Measurements from ENCODE around the gene TMEM239. TPM values are rescaled to one million over a fixed set of nuclear protein-coding genes. Genes with fewer than 3 reads are reported as not detected.
A peak's percentile ranks its signal among the peaks of the same experiment; 100 is the strongest.

TMEM239 gene
- total RNA-seq, 1 donor from 2014 or later: not detected

- no peak overlapping the region for H2AFZ ChIP-seq (ENCODE audit: low read depth, low read length)
- peaks cover 3% of the 10 kb centered on the region for H3K36me3 Mint-ChIP-seq (ENCODE audit: low read depth, unreplicated experiment)
- peaks cover 25% of the 10 kb centered on the region for H3K9me3 Mint-ChIP-seq (ENCODE audit: unreplicated experiment)
- H3K79me2 ChIP-seq (ENCODE audit: insufficient read depth, low read length): no peaks in the 10 kb centered on the region
- peaks cover 54% of the 10 kb centered on the region for H3K27me3 ChIP-seq (ENCODE audit: insufficient read depth, low read length)
- H3K4me3 Mint-ChIP-seq (ENCODE audit: unreplicated experiment): peak overlapping the region; percentile 64
- peak overlapping the region; percentile 94 for H3K4me2 ChIP-seq (ENCODE audit: low read length)
- no peaks in the 10 kb centered on the region for H4K20me1 ChIP-seq (ENCODE audit: insufficient read depth, low read length)
- H3K4me1 ChIP-seq (ENCODE audit: insufficient read depth, low read length): peaks cover 16% of the 10 kb centered on the region
- no peak overlapping the region for H3K27ac ChIP-seq (ENCODE audit: low read depth, low read length)
- TF ChIP-seq EZH2 (IDR thresholded peaks at IDR 0.05; ENCODE audit: insufficient read depth, low read length) (no peak), CTCF (IDR thresholded peaks at IDR 0.05; ENCODE audit: insufficient read depth, low read depth, low read length) (no peak)
- DNase-seq (ENCODE audit: low read depth) (no peak), FAIRE-seq (no peak)
- H3K4me1 Mint-ChIP-seq (ENCODE audit: low read depth, unreplicated experiment): peaks cover 10% of the 10 kb centered on the region
- no peak overlapping the region for H3K4me3 ChIP-seq (ENCODE audit: insufficient read depth, low read depth, low read length)
- peaks cover 11% of the 10 kb centered on the region for H3K9me3 ChIP-seq (ENCODE audit: insufficient read depth, low read depth, low read length)
- no peak overlapping the region for H3K9ac ChIP-seq (ENCODE audit: low read length)
- H3K36me3 ChIP-seq (ENCODE audit: insufficient read depth, low read length): no peaks in the 10 kb centered on the region
- H3K27me3 Mint-ChIP-seq (ENCODE audit: low read depth, unreplicated experiment): peaks cover 57% of the 10 kb centered on the region
- no peak overlapping the region for H3K27ac Mint-ChIP-seq (ENCODE audit: unreplicated experiment)
Observed at GRCh38 chr20:2801286-2801728, 14.9 kb upstream of the TMEM239 start.

GRCh38 chr20:2804041-2804828 is 11.9 kb upstream of the TMEM239 start:
- H3K79me2 ChIP-seq (ENCODE audit: insufficient read depth, low read length): no peaks in the 10 kb centered on the region
- no peak overlapping the region for H3K4me3 Mint-ChIP-seq (ENCODE audit: unreplicated experiment)
- H3K4me3 ChIP-seq (ENCODE audit: insufficient read depth, low read depth, low read length): no peak overlapping the region
- H3K4me1 Mint-ChIP-seq (ENCODE audit: low read depth, unreplicated experiment): peaks cover 10% of the 10 kb centered on the region
- no peak for DNase-seq (ENCODE audit: low read depth)
- no peak overlapping the region for H3K9ac ChIP-seq (ENCODE audit: low read length)
- peaks cover 11% of the 10 kb centered on the region for H3K9me3 ChIP-seq (ENCODE audit: insufficient read depth, low read depth, low read length)
- peaks cover 67% of the 10 kb centered on the region for H3K27me3 ChIP-seq (ENCODE audit: insufficient read depth, low read length)
- H3K27ac ChIP-seq (ENCODE audit: low read depth, low read length): no peak overlapping the region
- peak overlapping the region; percentile 60 for H3K4me2 ChIP-seq (ENCODE audit: low read length)
- H3K4me1 ChIP-seq (ENCODE audit: insufficient read depth, low read length): peaks cover 18% of the 10 kb centered on the region
- peaks cover 25% of the 10 kb centered on the region for H3K9me3 Mint-ChIP-seq (ENCODE audit: unreplicated experiment)
- no peak overlapping the region for H3K27ac Mint-ChIP-seq (ENCODE audit: unreplicated experiment)
- no peak for TF ChIP-seq CTCF (IDR thresholded peaks at IDR 0.05; ENCODE audit: insufficient read depth, low read depth, low read length)
- no peak for TF ChIP-seq EZH2 (IDR thresholded peaks at IDR 0.05; ENCODE audit: insufficient read depth, low read length)
- FAIRE-seq: no peak
- H3K36me3 ChIP-seq (ENCODE audit: insufficient read depth, low read length): no peaks in the 10 kb centered on the region
- H4K20me1 ChIP-seq (ENCODE audit: insufficient read depth, low read length): no peaks in the 10 kb centered on the region
- H3K36me3 Mint-ChIP-seq (ENCODE audit: low read depth, unreplicated experiment): no peaks in the 10 kb centered on the region
- no peak overlapping the region for H2AFZ ChIP-seq (ENCODE audit: low read depth, low read length)
- H3K27me3 Mint-ChIP-seq (ENCODE audit: low read depth, unreplicated experiment): peaks cover 72% of the 10 kb centered on the region

All from astrocyte (in vitro differentiated cells and primary cell).